Erythroblast (primary cell): ENCODE measurements around the gene CAMK1G.

Experiments used
- GATA1 ChIP-seq: IDR thresholded peaks from 2 replicates; pipeline ENCODE4 v1.6.1; 2011; ENCODE audit warnings: low read depth, mild to moderate bottlenecking, control low read depth, low read length, moderate library complexity
- POLR2A ChIP-seq: IDR thresholded peaks from 2 replicates; pipeline ENCODE4 v1.6.1; 2011; ENCODE audit warnings: mild to moderate bottlenecking, low read length

DNA sequence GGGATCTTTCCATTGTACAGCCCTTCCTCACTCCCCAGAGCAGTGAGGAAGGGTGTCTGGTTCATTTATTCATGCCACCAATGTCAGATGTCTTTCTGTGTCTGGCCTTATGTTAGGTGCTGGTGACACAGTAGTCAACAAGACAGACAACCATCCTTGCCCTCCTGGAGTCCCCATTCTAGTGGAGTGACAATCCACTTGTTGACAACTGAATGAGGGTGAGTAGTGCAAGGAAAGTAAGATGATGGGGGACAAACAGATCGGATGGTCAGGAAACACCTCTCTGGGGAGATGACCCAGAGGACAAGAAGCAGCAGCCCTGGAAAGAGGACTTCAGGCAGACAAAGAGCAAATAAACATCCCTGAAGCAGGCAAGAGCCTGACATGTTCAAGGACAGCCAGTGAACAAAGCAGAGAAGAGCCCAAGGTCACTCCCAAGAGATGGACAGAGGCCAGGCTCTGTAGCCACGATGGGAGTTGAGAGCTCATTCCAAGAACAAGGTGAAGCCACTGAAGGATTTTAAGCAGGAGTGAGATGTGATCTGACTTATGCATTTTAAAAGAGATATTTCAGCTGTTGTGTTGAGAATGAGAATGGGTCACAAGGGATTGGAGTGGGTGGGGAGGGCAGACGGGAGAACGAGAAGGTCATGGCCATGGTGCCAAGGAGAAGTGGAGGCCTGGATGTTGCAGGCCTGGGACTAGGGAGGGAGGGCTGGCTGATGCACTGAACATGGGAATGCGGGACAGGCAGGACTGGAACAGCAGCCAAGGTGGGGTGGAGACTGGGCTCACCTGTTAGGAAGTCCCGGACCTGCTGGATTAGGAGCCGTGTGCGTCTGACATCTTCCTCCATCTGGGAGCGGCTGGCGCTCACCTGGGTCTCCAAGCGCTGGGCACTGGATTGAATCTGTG lies 38.5 kb downstream of the CAMK1G start:
- TF ChIP-seq POLR2A (no peak), GATA1 (no peak)
